B cell (primary cell): ENCODE measurements around the gene MESD. TPM values are rescaled to one million over a fixed set of nuclear protein-coding genes. Genes with fewer than 3 reads are reported as not detected.

Experiments used
- ATAC-seq: fragments of 200-7000 bp; cut with Tn5 transposase; one replicate; pipeline ENCODE4 v1.10.0; 2021; ENCODE audit warnings: low read depth, mild to moderate bottlenecking, moderate number of reproducible peaks, moderate library complexity
- CTCF ChIA-PET: fragments of 350-600 bp; sonication (Branson Sonifier 250); formaldehyde crosslinking; loops from one replicate; lab custom pipeline; 2021; ENCODE audit warnings: antibody characterized with exemption, inconsistent platforms; lab: Charles Lee
- POLR2A ChIA-PET: fragments of 350-600 bp; sonication (Branson Sonifier 250); formaldehyde crosslinking; loops from one replicate; lab custom pipeline; 2021; ENCODE audit warnings: antibody characterized with exemption; lab: Charles Lee
- DNase-seq: peaks from one replicate; pipeline ENCODE4 v3.0.0; 2013
- H2AFZ ChIP-seq: 2 replicates; pipeline ENCODE4 v1.6.1; 2012; ENCODE audit warnings: mild to moderate bottlenecking, low read depth, low read length; ENCODE audit not compliant: insufficient read depth, poor library complexity, severe bottlenecking
- H3K27ac ChIP-seq, 2 donors: 1 replicate in 1 of 2; 2 replicates in 1 of 2; pipeline ENCODE4 v1.5.1; 2012 to 2013; ENCODE audit warnings: low read length in 2 of 2, mild to moderate bottlenecking in 2 of 2, moderate library complexity in 1 of 2
- H3K27me3 ChIP-seq, 4 experiments: fragments of 200-600 bp in 1 of 4; sonication (generic) in 1 of 4; replicated peaks in 1 of 4; 1 replicate in 2 of 4; 2 replicates in 2 of 4; pipeline versions ENCODE4 v1.6.1 to v1.7.0; 2013 to 2016; ENCODE audit warnings: low read length in 3 of 4, mild to moderate bottlenecking in 2 of 4, mixed read lengths in 1 of 4, moderate library complexity in 1 of 4; ENCODE audit not compliant: insufficient read depth in 4 of 4, control insufficient read depth in 3 of 4; ENCODE audit errors: control extremely low read depth in 1 of 4
- H3K36me3 ChIP-seq, 2 experiments: replicated peaks in 1 of 2; 1 replicate in 1 of 2; 2 replicates in 1 of 2; pipeline versions ENCODE4 v1.6.1 to v1.7.1; 2013; ENCODE audit warnings: low read length in 1 of 2; ENCODE audit not compliant: insufficient read depth in 2 of 2, control insufficient read depth in 1 of 2; ENCODE audit errors: control extremely low read depth in 1 of 2, extremely low read depth in 1 of 2
- H3K4me1 ChIP-seq, 2 donors: fragments of 200-600 bp in 1 of 2; sonication (generic) in 1 of 2; 1 replicate in 1 of 2; 2 replicates in 1 of 2; pipeline versions ENCODE4 v1.5.1 to v1.6.1; 2013 to 2017; ENCODE audit warnings: low read length in 2 of 2; ENCODE audit not compliant: control insufficient read depth in 2 of 2, insufficient read depth in 2 of 2
- H3K4me2 ChIP-seq: replicated peaks from 2 replicates; pipeline ENCODE3; 2012; ENCODE audit warnings: mild to moderate bottlenecking, low read depth, low read length; ENCODE audit not compliant: poor library complexity, severe bottlenecking
- H3K4me3 ChIP-seq, 5 experiments: fragments of 200-600 bp in 1 of 5; sonication (generic) in 1 of 5; 1 replicate in 3 of 5; 2 replicates in 2 of 5; pipeline versions ENCODE4 v1.5.1 to v1.7.0; 2011 to 2016; ENCODE audit warnings: low read length in 4 of 5, mild to moderate bottlenecking in 4 of 5, low read depth in 2 of 5, control low read depth in 1 of 5, moderate library complexity in 1 of 5; ENCODE audit not compliant: insufficient read depth in 1 of 5; ENCODE audit errors: control extremely low read depth in 1 of 5, extremely low read depth in 1 of 5
- H3K79me2 ChIP-seq: fragments of 200-600 bp; sonication (generic); one replicate; pipeline ENCODE4 v1.6.0; 2016; ENCODE audit warnings: low read length; ENCODE audit not compliant: control insufficient read depth, insufficient read depth
- H3K9ac ChIP-seq: fragments of 200-600 bp; sonication (generic); 2 replicates; pipeline ENCODE4 v1.6.1; 2017; ENCODE audit warnings: mild to moderate bottlenecking, low read length, moderate library complexity
- H3K9me3 ChIP-seq, 3 donors: one replicate each; pipeline versions ENCODE4 v1.6.1 to v1.7.1; 2013; ENCODE audit warnings: low read length in 2 of 3; ENCODE audit not compliant: control insufficient read depth in 2 of 3, insufficient read depth in 1 of 3; ENCODE audit errors: control extremely low read depth in 1 of 3
- H4K20me1 ChIP-seq: 2 replicates; pipeline ENCODE4 v1.6.0; 2012; ENCODE audit warnings: mild to moderate bottlenecking, low read length; ENCODE audit not compliant: insufficient read depth, control insufficient read depth, poor library complexity, severe bottlenecking
- H3K27ac Mint-ChIP-seq: one replicate; pipeline ENCODE4 v1.8.0; 2021; ENCODE audit warnings: mixed read lengths
- H3K27me3 Mint-ChIP-seq: one replicate; pipeline ENCODE4 v1.8.0; 2021; ENCODE audit warnings: mixed read lengths
- H3K4me1 Mint-ChIP-seq: one replicate; pipeline ENCODE4 v1.8.0; 2021; ENCODE audit warnings: mixed read lengths
- H3K4me3 Mint-ChIP-seq: one replicate; pipeline ENCODE4 v1.8.0; 2021; ENCODE audit warnings: mixed read lengths
- H3K9me3 Mint-ChIP-seq: one replicate; pipeline ENCODE4 v1.8.0; 2022; ENCODE audit warnings: mixed read lengths; ENCODE audit not compliant: insufficient read depth
- CTCF ChIP-seq: fragments of 200-600 bp; IDR thresholded peaks from one replicate; pipeline ENCODE4 v1.8.0; 2022; ENCODE audit warnings: antibody characterized with exemption, mild to moderate bottlenecking
- EZH2 ChIP-seq: IDR thresholded peaks from 2 replicates; pipeline ENCODE4 v1.6.1; 2012; ENCODE audit warnings: borderline replicate concordance, low read depth, mild to moderate bottlenecking, moderate library complexity, low read length; ENCODE audit not compliant: insufficient read depth, poor library complexity, severe bottlenecking
- WGBS: methylation state at CpG from one replicate; pipeline ENCODE4 v1.1.5; 2013; ENCODE audit warnings: missing lambda C conversion rate; ENCODE audit not compliant: insufficient coverage; 5-methylcytosine and 5-hydroxymethylcytosine counted together
- intact Hi-C: fragments of 100-400 bp; cut with micrococcal nuclease; formaldehyde crosslinking; loops from one replicate; pipeline ENCODE4 v1.10.0; 2022
- polyA plus RNA-seq: library from polyadenylated mRNA; depleted of rRNA; stranded (reverse); fragments of >200 nt; gene quantifications from 2 replicates; pipeline ENCODE4 v1.2.3, GENCODE V29; 2012
- total RNA-seq, 2 donors: library from RNA; stranded (reverse); fragments of 120-200 nt in 1 of 2; gene quantifications; 1 replicate in 1 of 2; 2 replicates in 1 of 2; pipeline versions ENCODE4 v1.2.3 to v1.2.4, GENCODE V29; 2013 to 2022

The MESD gene
- total and polyA plus RNA-seq, 2 donors (not counting 1 experiment from before 2014, with no cell fraction given): 7.9 to 35.3 TPM

GRCh38 chr15:81007428-81008064 lies 17.9 kb upstream of the MESD start:
- TF ChIP-seq CTCF: no peak
- Histone ChIP-seq H3K79me2 (peaks cover 98% of the 10 kb centered on the region), H3K9ac (no peak overlapping the region), H3K4me3 (no peak overlapping the region), H4K20me1 (peaks cover 74% of the 10 kb centered on the region), H3K9me3 (no peaks in the 10 kb centered on the region), H3K4me2 (no peak overlapping the region), H3K36me3 (peaks cover 1 to 13% of the 10 kb centered on the region in 2 experiments), H3K27ac (peak overlapping the region in 1 of 2 donors; percentile 20), H3K27me3 (no peaks in the 10 kb centered on the region), H3K4me1 (peaks cover 14 to 20% of the 10 kb centered on the region in 2 donors), H2AFZ (no peak overlapping the region)
- Mint-ChIP-seq H3K27ac (peak overlapping the region; percentile 46), H3K4me1 (peaks cover 52% of the 10 kb centered on the region), H3K27me3 (no peaks in the 10 kb centered on the region), H3K9me3 (no peaks in the 10 kb centered on the region), H3K4me3 (no peak overlapping the region)
- intact Hi-C loops: loop anchor here (10.0 kb wide), 1 partner anchor 1257 kb away; the partner anchor contains the start of genes EFL1 and SAXO2
- ChIA-PET POLR2A (no interaction called here), CTCF (interaction anchor here (0.6 kb wide), 1 partner anchor 9 kb away, joined by 4 read pairs; no protein-coding TSS in a partner anchor)
- 57% methylated on average over 6 of the region's 6 CpGs for WGBS
- DNase-seq (no peak), ATAC-seq (no peak)

DNA sequence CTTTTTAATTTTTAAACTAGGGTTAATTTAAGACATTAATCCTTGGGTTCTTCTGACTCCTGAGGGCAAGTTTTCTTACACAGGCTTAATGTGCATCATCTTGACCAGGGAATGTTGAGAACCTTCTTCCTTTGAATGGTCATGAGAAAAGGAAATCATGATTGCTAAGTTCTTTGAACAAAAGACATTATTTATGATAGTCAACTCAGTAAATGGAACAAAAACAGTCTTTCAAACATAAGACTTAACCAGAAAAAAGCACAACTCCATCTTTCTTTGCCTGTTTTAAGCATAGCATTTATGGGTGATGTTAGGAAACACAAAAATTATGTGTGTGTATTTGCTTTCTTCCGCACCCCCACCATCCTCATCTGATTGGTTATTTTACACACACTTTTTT lies 16.5 kb upstream of the MESD start:
- ChIA-PET POLR2A (interaction anchor here (0.7 kb wide), 1 partner anchor 266 kb away, joined by 5 read pairs; no protein-coding TSS in a partner anchor), CTCF (interaction anchor here (0.9 kb wide), 1 partner anchor 36 kb away, joined by 3 read pairs; no protein-coding TSS in a partner anchor)
- peaks cover 91% of the 10 kb centered on the region for H3K79me2 ChIP-seq
- peaks cover 72% of the 10 kb centered on the region for H4K20me1 ChIP-seq
- H3K4me1 Mint-ChIP-seq: peaks cover 52% of the 10 kb centered on the region
- intact Hi-C loops: loop anchor here (10.0 kb wide), 1 partner anchor 1259 kb away; the partner anchor contains the start of genes EFL1 and SAXO2
- H3K27me3 ChIP-seq: no peaks in the 10 kb centered on the region
- H3K27ac Mint-ChIP-seq: no peak overlapping the region
- H3K9me3 ChIP-seq: no peaks in the 10 kb centered on the region
- no peaks in the 10 kb centered on the region for H3K27me3 Mint-ChIP-seq
- no peak overlapping the region for H3K4me3 ChIP-seq
- no peak overlapping the region for H3K27ac ChIP-seq
- no peak for ATAC-seq
- no peak overlapping the region for H3K9ac ChIP-seq
- peaks cover 1 to 13% of the 10 kb centered on the region in 2 experiments for H3K36me3 ChIP-seq
- peaks cover 18 to 24% of the 10 kb centered on the region in 2 donors for H3K4me1 ChIP-seq
- H2AFZ ChIP-seq: no peak overlapping the region
- H3K4me3 Mint-ChIP-seq: no peak overlapping the region
- no peaks in the 10 kb centered on the region for H3K9me3 Mint-ChIP-seq
- no peak for TF ChIP-seq EZH2
- TF ChIP-seq CTCF: no peak
- WGBS: no CpG with 5 or more reads among the region's 1 CpG
- DNase-seq: no peak
- no peak overlapping the region for H3K4me2 ChIP-seq
